GM12878 (cell line): ENCODE data around the gene EEPD1. TPM values are rescaled to one million over a fixed set of nuclear protein-coding genes. Genes with fewer than 3 reads are reported as not detected.
A peak's percentile ranks its signal among the peaks of the same experiment; 100 is the strongest.
"Not testable (repeated sequence)": the region's sequence is repeated elsewhere in the genome, so short reads cannot be mapped to it uniquely, and the experiment has no call there.

Experiments used
- ATAC-seq: fragments of 200-7000 bp; cut with Tn5 transposase; 3 replicates; pipeline ENCODE4 v1.9.1; 2020; ENCODE audit warnings: mild to moderate bottlenecking, moderate library complexity
- BruUV-seq: library from RNA; stranded (reverse); fragments of 400-500 nt; replicated peaks from 2 replicates; lab custom pipeline; 2021; lab: Mats Ljungman, UMichigan
- CTCF ChIA-PET: fragments of 300-600 bp; sonication (Branson Sonifier 250); formaldehyde crosslinking; extraction: SDS; loops from one replicate; lab custom pipeline; 2021; ENCODE audit warnings: inconsistent platforms; lab: Yijun Ruan, JAX
- POLR2A ChIA-PET: fragments of 350-600 bp; formaldehyde crosslinking; extraction: SDS; loops from one replicate; lab custom pipeline; 2021; ENCODE audit warnings: inconsistent platforms; lab: Charles Lee
- RAD21 ChIA-PET: fragments of 300-600 bp; sonication (Branson Sonifier 250); formaldehyde crosslinking; loops from one replicate; lab custom pipeline; 2023; ENCODE audit warnings: antibody characterized with exemption; ENCODE audit not compliant: unreplicated experiment; lab: Charles Lee
- SMC1A ChIA-PET: fragments of 300-600 bp; sonication (Branson Sonifier 250); formaldehyde crosslinking; loops from one replicate; lab custom pipeline; 2023; ENCODE audit not compliant: unreplicated experiment, uncharacterized antibody; lab: Charles Lee
- DNase-seq: peaks from one replicate; pipeline ENCODE4 v3.0.0-alpha.2; 2011; ENCODE audit warnings: low read depth, low spot score
- FAIRE-seq: peaks from 3 replicates; lab custom pipeline; 2011; peaks lifted over from hg19 to GRCh38; lab: Jason Lieb, UNC
- H2AFZ ChIP-seq: 2 replicates; pipeline ENCODE4 v1.6.0; 2011; ENCODE audit warnings: low read depth, low read length, control low read depth; ENCODE audit not compliant: control insufficient read depth
- H3K27ac ChIP-seq: 2 replicates; pipeline ENCODE4 v1.5.1; 2011; ENCODE audit warnings: control low read depth; ENCODE audit not compliant: control insufficient read depth, insufficient read depth
- H3K27me3 ChIP-seq, 2 experiments: replicated peaks in 1 of 2; 2 replicates each; pipeline versions ENCODE4 v1.6.0 to v1.6.1; 2011; ENCODE audit warnings: low read length in 1 of 2; ENCODE audit not compliant: control insufficient read depth in 2 of 2, insufficient read depth in 2 of 2
- H3K36me3 ChIP-seq, 2 experiments: 2 replicates each; pipeline ENCODE4 v1.5.1; 2011; ENCODE audit warnings: low read length in 1 of 2; ENCODE audit not compliant: control insufficient read depth in 2 of 2, insufficient read depth in 2 of 2
- H3K4me1 ChIP-seq: 2 replicates; pipeline ENCODE4 v1.6.1; 2011; ENCODE audit warnings: mild to moderate bottlenecking, low read length, moderate library complexity, mixed read lengths; ENCODE audit not compliant: control insufficient read depth, insufficient read depth
- H3K4me2 ChIP-seq: 2 replicates; pipeline ENCODE4 v1.6.0; 2011; ENCODE audit warnings: control low read depth; ENCODE audit not compliant: control insufficient read depth, insufficient read depth
- H3K4me3 ChIP-seq: fragments of 200-600 bp; sonication (generic); 2 replicates; pipeline ENCODE4 v1.5.1; 2016
- H3K79me2 ChIP-seq: 2 replicates; pipeline ENCODE4 v1.6.0; 2011; ENCODE audit warnings: low read length; ENCODE audit not compliant: control insufficient read depth, insufficient read depth
- H3K9ac ChIP-seq: 2 replicates; pipeline ENCODE4 v1.8.0; 2011; ENCODE audit warnings: low read length, control low read depth, mixed read lengths; ENCODE audit not compliant: control insufficient read depth, insufficient read depth
- H3K9me3 ChIP-seq: replicated peaks from 3 replicates; pipeline ENCODE4 v1.5.1; 2011; ENCODE audit warnings: mild to moderate bottlenecking, low read length; ENCODE audit not compliant: control insufficient read depth, insufficient read depth
- H4K20me1 ChIP-seq: 2 replicates; pipeline ENCODE4 v1.6.0; 2011; ENCODE audit not compliant: control insufficient read depth, insufficient read depth
- JUNB ChIP-seq: IDR thresholded peaks from 2 replicates; pipeline ENCODE4 v1.6.1; 2016; ENCODE audit warnings: antibody characterized with exemption, mild to moderate bottlenecking
- MEF2A ChIP-seq: IDR thresholded peaks from 2 replicates; pipeline ENCODE4 v1.6.1; 2011; ENCODE audit warnings: low read depth, mild to moderate bottlenecking, low read length, moderate library complexity; ENCODE audit not compliant: insufficient read depth
- NFIC ChIP-seq: IDR thresholded peaks from 2 replicates; pipeline ENCODE4 v1.6.1; 2012; ENCODE audit warnings: low read depth, mild to moderate bottlenecking, inconsistent platforms, low read length, moderate library complexity
- NR2C2 ChIP-seq: IDR thresholded peaks from 2 replicates; pipeline ENCODE4 v1.6.1; 2011; ENCODE audit warnings: borderline replicate concordance, low read depth; ENCODE audit not compliant: control insufficient read depth, insufficient read length
- NR2F1 ChIP-seq: fragments of 450-650 bp; conservative IDR thresholded peaks from 2 replicates; pipeline ENCODE4 v1.6.1; 2017; ENCODE audit warnings: mild to moderate bottlenecking
- POU2F2 ChIP-seq: IDR thresholded peaks from 3 replicates; pipeline ENCODE4 v1.6.1; 2011; ENCODE audit warnings: low read depth, mild to moderate bottlenecking, low read length, borderline replicate concordance
- RUNX3 ChIP-seq: IDR thresholded peaks from 2 replicates; pipeline ENCODE4 v1.6.1; 2012; ENCODE audit warnings: low read length, inconsistent platforms
- YBX1 ChIP-seq: fragments of 450-650 bp; IDR thresholded peaks from 2 replicates; pipeline ENCODE4 v1.6.1; 2016; ENCODE audit warnings: antibody characterized with exemption
- ZNF687 ChIP-seq: fragments of 450-650 bp; IDR thresholded peaks from 2 replicates; pipeline ENCODE4 v1.6.1; 2017; ENCODE audit warnings: mild to moderate bottlenecking, moderate library complexity
- WGBS: methylation state at CpG from one replicate; pipeline ENCODE4 v1.1.6; 2016; ENCODE audit warnings: low lambda C conversion rate; ENCODE audit not compliant: insufficient replicate concordance, insufficient coverage; ENCODE audit errors: missing lambda C conversion rate; 5-methylcytosine and 5-hydroxymethylcytosine counted together
- in situ Hi-C: fragments of 300-500 bp; cut with MboI; formaldehyde crosslinking; loops from 9 replicates; pipeline ENCODE4 v1.14.3; 2018; ENCODE audit warnings: mixed read lengths
- intact Hi-C: fragments of 100-400 bp; cut with micrococcal nuclease; formaldehyde crosslinking; loops from one replicate; pipeline ENCODE4 v1.14.2; 2022; ENCODE audit not compliant: unreplicated experiment
- polyA plus RNA-seq, 11 experiments: library from polyadenylated mRNA; depleted of rRNA in 4 of 11; unstranded in 6 of 11; stranded (reverse) in 5 of 11; fragments of >200 nt; fragmentation: Nextera tagmentation in 4 of 11; fragmentation: Illumina TruSeq in 1 of 11; extraction: Ambion mirVana in 4 of 11; extraction: Trizol in 1 of 11; gene quantifications; 1 replicate in 1 of 11; 2 replicates in 10 of 11; pipeline versions ENCODE4 v1.2.1 to v1.2.3, GENCODE V29; 2011 to 2016; ENCODE audit warnings: inconsistent platforms in 2 of 11, missing spikeins in 2 of 11, low read depth in 1 of 11
- total RNA-seq, 4 experiments: library from RNA; depleted of rRNA in 3 of 4; stranded (reverse); fragments of >200 nt in 3 of 4; fragmentation: Illumina TruSeq in 1 of 4; extraction: Trizol in 1 of 4; gene quantifications; 2 replicates each; pipeline versions ENCODE4 v1.2.1 to v1.2.3, GENCODE V29; 2013 to 2021

EEPD1 gene
- total and polyA plus RNA-seq, 10 of the 15 experiments (the other 5 are each of a cell fraction or from before 2014, with no cell fraction given), result 0.24 to 2.8 (median 0.86) TPM; not detected in 1

DNA sequence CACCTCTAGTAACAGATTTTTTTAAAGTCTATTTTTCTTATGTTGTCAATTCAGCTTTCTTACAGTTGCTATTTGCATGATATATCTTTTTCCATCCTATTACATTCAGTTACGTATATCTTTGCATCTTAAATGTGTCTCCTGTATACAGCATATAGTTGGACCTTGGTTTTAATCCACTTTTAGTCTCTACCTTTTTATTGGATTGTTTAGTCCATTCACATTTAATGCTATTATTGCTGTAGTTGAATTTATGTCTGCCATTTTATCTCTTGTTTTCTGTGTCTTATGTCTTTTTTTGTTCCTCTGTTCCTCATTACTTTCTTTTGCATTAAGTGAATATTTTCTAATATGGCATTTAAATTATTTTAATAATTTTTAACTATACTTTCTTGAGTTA lies 100.6 kb downstream of the EEPD1 start (continued):
- no peak for TF ChIP-seq NR2C2

GRCh38 chr7:36258510-36259259 lies 105.6 kb downstream of the EEPD1 start:
- H3K27me3 ChIP-seq, H3K9me3 ChIP-seq, BruUV-seq, H3K27ac ChIP-seq, in situ Hi-C loops, intact Hi-C loops, H3K9ac ChIP-seq, H3K36me3 ChIP-seq, ATAC-seq, H3K4me3 ChIP-seq, H3K79me2 ChIP-seq, H2AFZ ChIP-seq, FAIRE-seq, DNase-seq, H3K4me2 ChIP-seq, H4K20me1 ChIP-seq: not testable (repeated sequence)
- 55% methylated on average over 17 of the region's 18 CpGs for WGBS
- peaks cover 15% of the 10 kb centered on the region for H3K4me1 ChIP-seq
- CTCF ChIA-PET, result interaction anchor here (1.1 to 1.5 kb wide), 6 partner anchors 8 to 208 kb away, joined by 3 to 5 read pairs (median 4); no protein-coding TSS in a partner anchor
- SMC1A ChIA-PET, result interaction anchor here (0.6 to 3.3 kb wide), 9 partner anchors 9 to 100 kb away, joined by 3 to 19 read pairs (median 5); no protein-coding TSS in a partner anchor
- RAD21 ChIA-PET, result interaction anchor here (0.7 to 1.5 kb wide), 7 partner anchors 22 to 88 kb away, joined by 3 to 5 read pairs (median 3); no protein-coding TSS in a partner anchor
- POLR2A ChIA-PET, result interaction anchor here (0.9 to 1.4 kb wide), 2 partner anchors 21 to 23 kb away, joined by 3 to 4 read pairs; no protein-coding TSS in a partner anchor

GRCh38 chr7:36260481-36260880 lies 107.4 kb downstream of the EEPD1 start:
- no TSS peak for BruUV-seq
- Histone ChIP-seq H3K79me2 (no peaks in the 10 kb centered on the region), H3K36me3 (no peaks in the 10 kb centered on the region), H3K27me3 (no peaks in the 10 kb centered on the region), H4K20me1 (no peaks in the 10 kb centered on the region), H3K4me1 (peaks cover 22% of the 10 kb centered on the region), H3K9ac (no peak overlapping the region), H3K27ac (peak overlapping the region; percentile 37), H3K4me2 (peak overlapping the region; percentile 30; the same call in 1 of the 2 replicates), H3K4me3 (no peak overlapping the region), H3K9me3 (no peaks in the 10 kb centered on the region), H2AFZ (no peak overlapping the region)
- SMC1A ChIA-PET, result interaction anchor here (0.8 to 3.3 kb wide), 7 partner anchors 11 to 104 kb away, joined by 3 to 19 read pairs (median 3); no protein-coding TSS in a partner anchor
- 5% methylated on average over 2 of the region's 2 CpGs for WGBS
- in situ Hi-C loops, result no loop called here
- intact Hi-C loops, result loop anchor here (2.0 to 5.0 kb wide), 2 partner anchors 22 to 68 kb away; no protein-coding TSS in a partner anchor
- CTCF ChIA-PET, result interaction anchor here (0.7 to 1.4 kb wide), 3 partner anchors 13 to 129 kb away, joined by 3 to 4 read pairs (median 3); no protein-coding TSS in a partner anchor
- RAD21 ChIA-PET, result interaction anchor here (0.9 to 1.7 kb wide), 5 partner anchors 19 to 74 kb away, joined by 3 to 4 read pairs (median 3); no protein-coding TSS in a partner anchor
- FAIRE-seq (no peak), DNase-seq (no peak), ATAC-seq (peak; percentile 78)
- POLR2A ChIA-PET, result interaction anchor here (1.3 to 1.4 kb wide), 3 partner anchors 13 to 23 kb away, joined by 3 to 5 read pairs (median 4); no protein-coding TSS in a partner anchor
- TF ChIP-seq NFIC (0 out of 2 replicates have a peak, but pooled peaks have one; percentile 11), ZNF687 (0 out of 2 replicates have a peak, but pooled peaks have one; percentile 3), NR2F1 (no peak), YBX1 (no peak), POU2F2 (0 out of 3 replicates have a peak, but pooled peaks have one; percentile 55), JUNB (0 out of 2 replicates have a peak, but pooled peaks have one; percentile 14), RUNX3 (peak; percentile 23; the same call in 1 of the 2 replicates), MEF2A (no peak)
